Astrocyte (in vitro differentiated cells and primary cell): ENCODE data around the gene UBE4B. TPM values are rescaled to one million over a fixed set of nuclear protein-coding genes. Genes with fewer than 3 reads are reported as not detected.
"Not testable (repeated sequence)": the region's sequence is repeated elsewhere in the genome, so short reads cannot be mapped to it uniquely, and the experiment has no call there.

Source experiments
- DNase-seq: peaks from one replicate; pipeline ENCODE4 v3.0.0-alpha.2; 2010; ENCODE audit warnings: low read depth
- FAIRE-seq: peaks from 2 replicates; lab custom pipeline; 2011; peaks lifted over from hg19 to GRCh38; lab: Jason Lieb, UNC
- H2AFZ ChIP-seq: 2 replicates; pipeline ENCODE4 v1.6.0; 2012; ENCODE audit warnings: low read depth, low read length, inconsistent platforms
- H3K27ac ChIP-seq: 2 replicates; pipeline ENCODE4 v1.5.1; 2011; ENCODE audit warnings: low read depth, low read length, inconsistent platforms
- H3K27me3 ChIP-seq: 2 replicates; pipeline ENCODE4 v1.6.0; 2011; ENCODE audit warnings: low read length, inconsistent platforms; ENCODE audit not compliant: insufficient read depth
- H3K36me3 ChIP-seq: 2 replicates; pipeline ENCODE4 v1.5.1; 2011; ENCODE audit warnings: low read length, inconsistent platforms; ENCODE audit not compliant: insufficient read depth
- H3K4me1 ChIP-seq: 2 replicates; pipeline ENCODE4 v1.5.1; 2011; ENCODE audit warnings: low read length, inconsistent platforms; ENCODE audit not compliant: insufficient read depth
- H3K4me2 ChIP-seq: 2 replicates; pipeline ENCODE4 v1.6.0; 2012; ENCODE audit warnings: low read length, inconsistent platforms
- H3K4me3 ChIP-seq: 2 replicates; pipeline ENCODE4 v1.5.1; 2011; ENCODE audit warnings: low read depth, mild to moderate bottlenecking, low read length, inconsistent platforms; ENCODE audit not compliant: insufficient read depth
- H3K79me2 ChIP-seq: 2 replicates; pipeline ENCODE4 v1.6.0; 2012; ENCODE audit warnings: mild to moderate bottlenecking, low read length, inconsistent platforms; ENCODE audit not compliant: insufficient read depth
- H3K9ac ChIP-seq: 2 replicates; pipeline ENCODE4 v1.6.0; 2012; ENCODE audit warnings: mild to moderate bottlenecking, low read length, inconsistent platforms
- H3K9me3 ChIP-seq: 2 replicates; pipeline ENCODE4 v1.5.1; 2012; ENCODE audit warnings: low read depth, mild to moderate bottlenecking, low read length, inconsistent platforms; ENCODE audit not compliant: insufficient read depth
- H4K20me1 ChIP-seq: 2 replicates; pipeline ENCODE4 v1.6.0; 2012; ENCODE audit warnings: low read length, inconsistent platforms; ENCODE audit not compliant: insufficient read depth
- H3K27ac Mint-ChIP-seq: one replicate; pipeline ENCODE4 v1.8.0; 2021; ENCODE audit warnings: mild to moderate bottlenecking, mixed read lengths; ENCODE audit not compliant: unreplicated experiment
- H3K27me3 Mint-ChIP-seq: one replicate; pipeline ENCODE4 v1.8.0; 2021; ENCODE audit warnings: low read depth, mixed read lengths; ENCODE audit not compliant: unreplicated experiment
- H3K36me3 Mint-ChIP-seq: one replicate; pipeline ENCODE4 v1.8.0; 2021; ENCODE audit warnings: low read depth, mixed read lengths; ENCODE audit not compliant: unreplicated experiment
- H3K4me1 Mint-ChIP-seq: one replicate; pipeline ENCODE4 v1.8.0; 2021; ENCODE audit warnings: low read depth, mixed read lengths; ENCODE audit not compliant: unreplicated experiment
- H3K4me3 Mint-ChIP-seq: one replicate; pipeline ENCODE4 v1.8.0; 2021; ENCODE audit warnings: mild to moderate bottlenecking, moderate library complexity, mixed read lengths; ENCODE audit not compliant: unreplicated experiment
- H3K9me3 Mint-ChIP-seq: one replicate; pipeline ENCODE4 v1.8.0; 2021; ENCODE audit warnings: mild to moderate bottlenecking, mixed read lengths; ENCODE audit not compliant: unreplicated experiment
- CTCF ChIP-seq: IDR thresholded peaks from 2 replicates; pipeline ENCODE4 v1.5.1; 2011; ENCODE audit warnings: low read depth, mild to moderate bottlenecking, inconsistent platforms, low read length, moderate library complexity; ENCODE audit not compliant: insufficient read depth
- EZH2 ChIP-seq: IDR thresholded peaks from 2 replicates; pipeline ENCODE4 v1.6.1; 2012; ENCODE audit warnings: mild to moderate bottlenecking, low read length, inconsistent platforms; ENCODE audit not compliant: insufficient read depth
- total RNA-seq: library from RNA; stranded (reverse); gene quantifications from 2 replicates; pipeline ENCODE4 v1.2.1, GENCODE V29; 2021

UBE4B gene
- total RNA-seq, 1 donor from 2014 or later, result 41.5 TPM

- not testable (repeated sequence) for H3K27me3 ChIP-seq, H3K27me3 Mint-ChIP-seq, FAIRE-seq, DNase-seq, H3K4me3 ChIP-seq, H3K9ac ChIP-seq, H3K4me1 Mint-ChIP-seq, H3K27ac Mint-ChIP-seq, H3K4me3 Mint-ChIP-seq, H3K4me2 ChIP-seq, H3K36me3 Mint-ChIP-seq, H3K27ac ChIP-seq, H3K36me3 ChIP-seq, H3K9me3 Mint-ChIP-seq, H3K79me2 ChIP-seq, H3K4me1 ChIP-seq, H3K9me3 ChIP-seq, H4K20me1 ChIP-seq, H2AFZ ChIP-seq
Observed at GRCh38 chr1:10021992-10022391, 10.8 kb upstream of the UBE4B start.

GRCh38 chr1:10022656-10023055 lies 10.1 kb upstream of the UBE4B start:
- no peaks in the 10 kb centered on the region for H3K9me3 ChIP-seq
- Mint-ChIP-seq H3K27ac (no peak overlapping the region), H3K27me3 (no peaks in the 10 kb centered on the region), H3K36me3 (no peaks in the 10 kb centered on the region), H3K4me1 (no peaks in the 10 kb centered on the region), H3K9me3 (no peaks in the 10 kb centered on the region), H3K4me3 (no peak overlapping the region)
- TF ChIP-seq EZH2, result no peak
- no peak for TF ChIP-seq CTCF
- no peaks in the 10 kb centered on the region for H3K79me2 ChIP-seq
- no peak overlapping the region for H3K4me3 ChIP-seq
- H3K36me3 ChIP-seq, result no peaks in the 10 kb centered on the region
- H3K4me1 ChIP-seq, result no peaks in the 10 kb centered on the region
- DNase-seq (no peak), FAIRE-seq (no peak)
- no peak overlapping the region for H3K4me2 ChIP-seq
- no peak overlapping the region for H2AFZ ChIP-seq
- H4K20me1 ChIP-seq, result no peaks in the 10 kb centered on the region
- no peaks in the 10 kb centered on the region for H3K27me3 ChIP-seq
- no peak overlapping the region for H3K9ac ChIP-seq
- H3K27ac ChIP-seq, result no peak overlapping the region

- TF ChIP-seq EZH2, result no peak
- no peak for TF ChIP-seq CTCF
- DNase-seq (no peak), FAIRE-seq (no peak)
- Mint-ChIP-seq H3K27ac (no peak overlapping the region), H3K4me3 (no peak overlapping the region), H3K36me3 (no peaks in the 10 kb centered on the region), H3K9me3 (no peaks in the 10 kb centered on the region), H3K4me1 (no peaks in the 10 kb centered on the region), H3K27me3 (no peaks in the 10 kb centered on the region)
- Histone ChIP-seq H3K9ac (no peak overlapping the region), H3K4me2 (no peak overlapping the region), H3K27ac (no peak overlapping the region), H2AFZ (no peak overlapping the region), H4K20me1 (no peaks in the 10 kb centered on the region), H3K9me3 (no peaks in the 10 kb centered on the region), H3K27me3 (no peaks in the 10 kb centered on the region), H3K4me1 (no peaks in the 10 kb centered on the region), H3K36me3 (no peaks in the 10 kb centered on the region), H3K4me3 (no peak overlapping the region), H3K79me2 (no peaks in the 10 kb centered on the region)
Observed at GRCh38 chr1:10025354-10025753, 7.4 kb upstream of the UBE4B start.
